ENCODE results near the gene STUB1. TPM values are rescaled to one million over a fixed set of nuclear protein-coding genes. Genes with fewer than 3 reads are reported as not detected.

STUB1 gene
- total and polyA plus RNA-seq, 2 of the 8 experiments (the other 6 are each of a cell fraction or from before 2014, with no cell fraction given), result 89.9 to 103 TPM

- Histone ChIP-seq H3K4me2 (ENCODE audit: insufficient read depth in 1 of 2, low read depth in 2 of 2, low read length in 2 of 2) (peak overlapping the region; percentile 53 to 83; a peak in 2 of 4 replicates), H2AK5ac (ENCODE audit: low read depth, low read length) (no peak overlapping the region), H3K56ac (replicated peaks; ENCODE audit: insufficient read length, low read depth, low read length) (no peak overlapping the region), H3K9me3 (ENCODE audit: insufficient read depth in 2 of 2, low read depth in 1 of 2, low read length in 1 of 2) (no peaks in the 10 kb centered on the region; a peak in 1 of 4 replicates), H2BK15ac (ENCODE audit: low read length) (no peak overlapping the region), H2BK5ac (ENCODE audit: low read depth, low read length) (no peak overlapping the region), H4K91ac (replicated peaks; ENCODE audit: insufficient read length, low read length) (no peak overlapping the region), H4K5ac (ENCODE audit: insufficient read length, low read depth, low read length) (no peak overlapping the region), H2BK20ac (ENCODE audit: low read length) (no peak overlapping the region), H3K79me1 (ENCODE audit: low read depth, low read length) (no peaks in the 10 kb centered on the region), H2BK12ac (ENCODE audit: low read depth, low read length) (no peak overlapping the region), H3K36me3 (ENCODE audit: control insufficient read depth in 2 of 4, insufficient read depth in 4 of 4, low read length in 3 of 4) (peaks cover 0 to 2% (median 0%) of the 10 kb centered on the region in 4 experiments; a peak in 1 of 8 replicates), H4K20me1 (replicated peaks in 1 of 2; ENCODE audit: control insufficient read depth in 1 of 2, insufficient read depth in 2 of 2, low read length in 2 of 2) (peaks cover 4 to 13% of the 10 kb centered on the region in 2 experiments), H3K23ac (ENCODE audit: insufficient read length) (no peak overlapping the region), H3K27ac (ENCODE audit: low read depth, low read length) (no peak overlapping the region), H3K4me3 (ENCODE audit: extremely low read depth in 1 of 4, insufficient read depth in 2 of 4, low read depth in 3 of 4, low read length in 4 of 4) (peak overlapping the region in 1 of 4 experiments; percentile 15; a peak in 1 of 8 replicates), H2AFZ (ENCODE audit: low read length) (no peak overlapping the region), H3K4ac (replicated peaks; ENCODE audit: insufficient read length, low read depth, low read length) (no peak overlapping the region), H3K9ac (replicated peaks in 1 of 4; ENCODE audit: extremely low read depth in 1 of 4, low read depth in 3 of 4, low read length in 3 of 4) (no peak overlapping the region), H3K14ac (ENCODE audit: insufficient read length) (no peak overlapping the region), H3K23me2 (ENCODE audit: low read depth, low read length) (peaks cover 19% of the 10 kb centered on the region; the same call in 1 of the 2 replicates), H3K27me3 (replicated peaks in 1 of 4; ENCODE audit: control insufficient read depth in 3 of 4, extremely low read depth in 1 of 4, insufficient read depth in 3 of 4, low read length in 3 of 4) (peaks cover 0 to 41% (median 24%) of the 10 kb centered on the region in 4 experiments; a peak in 6 of 7 replicates), H4K8ac (ENCODE audit: extremely low read depth, insufficient read depth, low read length) (no peak overlapping the region), H3K79me2 (ENCODE audit: control insufficient read depth in 1 of 2, insufficient read depth in 2 of 2, low read length in 2 of 2) (no peaks in the 10 kb centered on the region), H3K18ac (ENCODE audit: extremely low read depth, low read length) (no peak overlapping the region), H2BK120ac (replicated peaks; ENCODE audit: low read depth, low read length) (no peak overlapping the region), H3K4me1 (replicated peaks in 1 of 4; ENCODE audit: control insufficient read depth in 3 of 4, insufficient read depth in 4 of 4, low read length in 3 of 4) (peaks cover 0 to 29% (median 19%) of the 10 kb centered on the region in 4 experiments; a peak in 5 of 7 replicates)
- TF ChIP-seq FOSL1 (IDR thresholded peaks at IDR 0.05; ENCODE audit: insufficient read depth, low read depth, low read length), result no peak
- TF ChIP-seq SP2 (IDR thresholded peaks at IDR 0.05; ENCODE audit: low read length), result no peak
- no peak for TF ChIP-seq TBP (IDR thresholded peaks at IDR 0.05; ENCODE audit: low read depth, low read length)
- no peak for TF ChIP-seq RNF2 (IDR thresholded peaks at IDR 0.05; ENCODE audit: borderline replicate concordance, low read depth, low read length, missing control alignments, poor library complexity, severe bottlenecking)
- no peak for TF ChIP-seq ASH2L (IDR thresholded peaks at IDR 0.05; ENCODE audit: low read length)
- TF ChIP-seq TEAD4 (IDR thresholded peaks at IDR 0.05; ENCODE audit: low read depth, low read length), result no peak
- no peak for TF ChIP-seq SUZ12 (IDR thresholded peaks at IDR 0.05; ENCODE audit: low read length)
- no peak for TF ChIP-seq SIRT6 (IDR thresholded peaks at IDR 0.05; ENCODE audit: low read length)
- no peak for TF ChIP-seq SAP30 (IDR thresholded peaks at IDR 0.05; ENCODE audit: insufficient read depth, insufficient replicate concordance, low read length)
- TF ChIP-seq CTBP2 (IDR thresholded peaks at IDR 0.05; ENCODE audit: borderline replicate concordance, insufficient read depth, insufficient read length, low read length), result no peak
- TF ChIP-seq YY1 (IDR thresholded peaks at IDR 0.05; ENCODE audit: low read depth, low read length), result no peak
- no peak for TF ChIP-seq E2F6 (IDR thresholded peaks at IDR 0.05)
- CTCF ChIA-PET (ENCODE audit: partially characterized antibody), result interaction anchor here (0.6 to 33.4 kb wide), 17 partner anchors 9 to 1435 kb away, joined by 3 to 977 read pairs (median 4); partner anchors contain the start of genes ANTKMT, CCDC78, CHTF18 and CIAO3
- DNase-seq (ENCODE audit: low read depth in 1 of 2, low spot score in 2 of 2) (no peak), FAIRE-seq (no peak)
- POLR2A ChIA-PET (ENCODE audit: partially characterized antibody), result interaction anchor here (0.5 to 23.0 kb wide), 17 partner anchors 0 to 347 kb away, joined by 3 to 353 read pairs (median 5); partner anchors contain the start of genes ANTKMT, CCDC78, CHTF18 and CIAO3
- 92% methylated on average over 28 of the region's 29 CpGs; no CpG with 5 or more reads in 1 of the 2 experiments for WGBS, 2 experiments (ENCODE audit: extremely low coverage in 1 of 2, insufficient coverage in 1 of 2, insufficient read length in 1 of 2, insufficient replicate concordance in 2 of 2, low coverage in 1 of 2, low lambda C conversion rate in 2 of 2, missing lambda C conversion rate in 1 of 2)
Measured at GRCh38 chr16:716768-717325, 36.6 kb downstream of the STUB1 start.
